ENCODE results near the gene P3H1.

DNA sequence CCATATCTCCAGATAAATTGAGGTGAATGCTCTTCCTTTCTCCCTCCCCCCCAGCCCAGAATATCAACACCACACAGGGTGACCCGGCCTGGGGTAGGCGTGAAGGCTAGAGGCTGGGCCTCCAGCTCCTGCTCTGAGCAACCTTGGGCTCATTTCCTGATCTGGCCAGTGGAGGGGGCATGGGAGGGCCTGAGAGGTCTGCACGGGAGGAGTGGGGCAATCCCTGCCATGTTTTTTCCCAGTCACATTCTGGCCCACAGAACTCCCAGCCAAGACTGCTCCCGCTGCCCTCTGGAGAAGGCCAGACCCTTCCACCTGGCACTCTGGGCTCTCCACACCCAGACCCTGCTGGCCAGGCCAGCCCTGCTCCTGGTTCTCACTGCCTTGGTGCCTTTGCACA lies 30.7 kb downstream of the P3H1 start:
- TF ChIP-seq, protein P1, sequence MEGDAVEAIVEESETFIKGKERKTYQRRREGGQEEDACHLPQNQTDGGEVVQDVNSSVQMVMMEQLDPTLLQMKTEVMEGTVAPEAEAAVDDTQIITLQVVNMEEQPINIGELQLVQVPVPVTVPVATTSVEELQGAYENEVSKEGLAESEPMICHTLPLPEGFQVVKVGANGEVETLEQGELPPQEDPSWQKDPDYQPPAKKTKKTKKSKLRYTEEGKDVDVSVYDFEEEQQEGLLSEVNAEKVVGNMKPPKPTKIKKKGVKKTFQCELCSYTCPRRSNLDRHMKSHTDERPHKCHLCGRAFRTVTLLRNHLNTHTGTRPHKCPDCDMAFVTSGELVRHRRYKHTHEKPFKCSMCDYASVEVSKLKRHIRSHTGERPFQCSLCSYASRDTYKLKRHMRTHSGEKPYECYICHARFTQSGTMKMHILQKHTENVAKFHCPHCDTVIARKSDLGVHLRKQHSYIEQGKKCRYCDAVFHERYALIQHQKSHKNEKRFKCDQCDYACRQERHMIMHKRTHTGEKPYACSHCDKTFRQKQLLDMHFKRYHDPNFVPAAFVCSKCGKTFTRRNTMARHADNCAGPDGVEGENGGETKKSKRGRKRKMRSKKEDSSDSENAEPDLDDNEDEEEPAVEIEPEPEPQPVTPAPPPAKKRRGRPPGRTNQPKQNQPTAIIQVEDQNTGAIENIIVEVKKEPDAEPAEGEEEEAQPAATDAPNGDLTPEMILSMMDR (IDR thresholded peaks at IDR 0.05): no peak
- no peak for TF ChIP-seq POLR2A (IDR thresholded peaks at IDR 0.05)
